NCI-H2029 treated with DMSO at 0.1 percent for 48 hours (cell line): ENCODE data around the gene C17orf67.

Experiments used
- DNase-seq: peaks from one replicate; lab custom pipeline; 2025; lab: John Stamatoyannopoulos, UW

The C17orf67 gene

GRCh38 chr17:56808503-56808902, 25.2 kb downstream of the C17orf67 start:
- no peak for DNase-seq

- DNase-seq = no peak
Measured at GRCh38 chr17:56807723-56808122, 26.0 kb downstream of the C17orf67 start.

- no peak for DNase-seq
Measured at GRCh38 chr17:56806949-56807348, 26.8 kb downstream of the C17orf67 start.

GRCh38 chr17:56804454-56804853, 29.3 kb downstream of the C17orf67 start:
- DNase-seq = no peak

GRCh38 chr17:56803071-56803470, 30.6 kb downstream of the C17orf67 start:
- no peak for DNase-seq

- DNase-seq = no peak
Measured at GRCh38 chr17:56801459-56802178, 32.1 kb downstream of the C17orf67 start.

GRCh38 chr17:56798916-56799315, 34.8 kb downstream of the C17orf67 start:
- no peak for DNase-seq

GRCh38 chr17:56796536-56796935, 37.2 kb downstream of the C17orf67 start:
- no peak for DNase-seq

GRCh38 chr17:56795221-56795865, 38.4 kb downstream of the C17orf67 start:
- no peak for DNase-seq

GRCh38 chr17:56793957-56794356, 39.8 kb downstream of the C17orf67 start:
- DNase-seq = no peak

- no peak for DNase-seq
Measured at GRCh38 chr17:56793531-56793930, 40.2 kb downstream of the C17orf67 start.

GRCh38 chr17:56792267-56792666, 41.5 kb downstream of the C17orf67 start:
- no peak for DNase-seq

GRCh38 chr17:56786989-56787482, 46.7 kb downstream of the C17orf67 start:
- no peak for DNase-seq

GRCh38 chr17:56785997-56786680, 47.6 kb downstream of the C17orf67 start:
- no peak for DNase-seq

GRCh38 chr17:56785405-56785804, 48.3 kb downstream of the C17orf67 start:
- no peak for DNase-seq

- no peak for DNase-seq
Measured at GRCh38 chr17:56782338-56782737, 51.4 kb downstream of the C17orf67 start.

GRCh38 chr17:56781906-56782305, 51.8 kb downstream of the C17orf67 start:
- no peak for DNase-seq

- peak; percentile 25 for DNase-seq
Measured at GRCh38 chr17:56779898-56780777, 53.6 kb downstream of the C17orf67 start.

- DNase-seq = no peak
Measured at GRCh38 chr17:56779322-56779721, 54.4 kb downstream of the C17orf67 start.

GRCh38 chr17:56778898-56779297, 54.8 kb downstream of the C17orf67 start:
- no peak for DNase-seq

GRCh38 chr17:56777859-56778258, 55.9 kb downstream of the C17orf67 start:
- no peak for DNase-seq

- no peak for DNase-seq
Measured at GRCh38 chr17:56774650-56775049, 59.1 kb downstream of the C17orf67 start.
